GM18507 (cell line): ENCODE results near the gene MDGA2.

ENCODE experiments used
- DNase-seq: peaks from one replicate; pipeline ENCODE4 v3.0.0; 2011; ENCODE audit warnings: low read depth; ENCODE audit not compliant: insufficient read length; ENCODE audit errors: extremely low spot score
- FAIRE-seq: peaks from 2 replicates; lab custom pipeline; 2011; peaks lifted over from hg19 to GRCh38; lab: Jason Lieb, UNC

MDGA2 gene

GRCh38 chr14:46840944-46841720 is 834.3 kb downstream of the MDGA2 start:
- DNase-seq (no peak), FAIRE-seq (no peak)

- FAIRE-seq (no peak), DNase-seq (no peak)
These were observed 855.1 kb downstream of the MDGA2 start for GRCh38 chr14:46820291-46820690.

- DNase-seq: no peak
- FAIRE-seq: no peak
These were observed 856.3 kb downstream of the MDGA2 start for GRCh38 chr14:46819117-46819516.

- no peak for DNase-seq
These were observed 857.3 kb downstream of the MDGA2 start for GRCh38 chr14:46818147-46818546.

GRCh38 chr14:46793144-46793543 is 882.3 kb downstream of the MDGA2 start:
- no peak for FAIRE-seq
- DNase-seq: no peak

More at GRCh38 chr14:46818147-46818546, 857.3 kb downstream of the MDGA2 start:
- no peak for FAIRE-seq
